GM12878 (cell line): Measurements from ENCODE around the gene ABL1. TPM values are rescaled to one million over a fixed set of nuclear protein-coding genes. Genes with fewer than 3 reads are reported as not detected.

Source experiments
- ATAC-seq: fragments of 200-7000 bp; cut with Tn5 transposase; 3 replicates; pipeline ENCODE4 v1.9.1; 2020; ENCODE audit warnings: mild to moderate bottlenecking, moderate library complexity
- BruUV-seq: library from RNA; stranded (reverse); fragments of 400-500 nt; replicated peaks from 2 replicates; lab custom pipeline; 2021; lab: Mats Ljungman, UMichigan
- CTCF ChIA-PET: fragments of 300-600 bp; sonication (Branson Sonifier 250); formaldehyde crosslinking; extraction: SDS; loops from one replicate; lab custom pipeline; 2021; ENCODE audit warnings: inconsistent platforms; lab: Yijun Ruan, JAX
- POLR2A ChIA-PET: fragments of 350-600 bp; formaldehyde crosslinking; extraction: SDS; loops from one replicate; lab custom pipeline; 2021; ENCODE audit warnings: inconsistent platforms; lab: Charles Lee
- RAD21 ChIA-PET: fragments of 300-600 bp; sonication (Branson Sonifier 250); formaldehyde crosslinking; loops from one replicate; lab custom pipeline; 2023; ENCODE audit warnings: antibody characterized with exemption; ENCODE audit not compliant: unreplicated experiment; lab: Charles Lee
- SMC1A ChIA-PET: fragments of 300-600 bp; sonication (Branson Sonifier 250); formaldehyde crosslinking; loops from one replicate; lab custom pipeline; 2023; ENCODE audit not compliant: unreplicated experiment, uncharacterized antibody; lab: Charles Lee
- DNase-seq: peaks from one replicate; pipeline ENCODE4 v3.0.0-alpha.2; 2011; ENCODE audit warnings: low read depth, low spot score
- FAIRE-seq: peaks from 3 replicates; lab custom pipeline; 2011; peaks lifted over from hg19 to GRCh38; lab: Jason Lieb, UNC
- H2AFZ ChIP-seq: 2 replicates; pipeline ENCODE4 v1.6.0; 2011; ENCODE audit warnings: low read depth, low read length, control low read depth; ENCODE audit not compliant: control insufficient read depth
- H3K27ac ChIP-seq: 2 replicates; pipeline ENCODE4 v1.5.1; 2011; ENCODE audit warnings: control low read depth; ENCODE audit not compliant: control insufficient read depth, insufficient read depth
- H3K27me3 ChIP-seq, 2 experiments: replicated peaks in 1 of 2; 2 replicates each; pipeline versions ENCODE4 v1.6.0 to v1.6.1; 2011; ENCODE audit warnings: low read length in 1 of 2; ENCODE audit not compliant: control insufficient read depth in 2 of 2, insufficient read depth in 2 of 2
- H3K36me3 ChIP-seq, 2 experiments: 2 replicates each; pipeline ENCODE4 v1.5.1; 2011; ENCODE audit warnings: low read length in 1 of 2; ENCODE audit not compliant: control insufficient read depth in 2 of 2, insufficient read depth in 2 of 2
- H3K4me1 ChIP-seq: 2 replicates; pipeline ENCODE4 v1.6.1; 2011; ENCODE audit warnings: mild to moderate bottlenecking, low read length, moderate library complexity, mixed read lengths; ENCODE audit not compliant: control insufficient read depth, insufficient read depth
- H3K4me2 ChIP-seq: 2 replicates; pipeline ENCODE4 v1.6.0; 2011; ENCODE audit warnings: control low read depth; ENCODE audit not compliant: control insufficient read depth, insufficient read depth
- H3K4me3 ChIP-seq: fragments of 200-600 bp; sonication (generic); 2 replicates; pipeline ENCODE4 v1.5.1; 2016
- H3K79me2 ChIP-seq: 2 replicates; pipeline ENCODE4 v1.6.0; 2011; ENCODE audit warnings: low read length; ENCODE audit not compliant: control insufficient read depth, insufficient read depth
- H3K9ac ChIP-seq: 2 replicates; pipeline ENCODE4 v1.8.0; 2011; ENCODE audit warnings: low read length, control low read depth, mixed read lengths; ENCODE audit not compliant: control insufficient read depth, insufficient read depth
- H3K9me3 ChIP-seq: replicated peaks from 3 replicates; pipeline ENCODE4 v1.5.1; 2011; ENCODE audit warnings: mild to moderate bottlenecking, low read length; ENCODE audit not compliant: control insufficient read depth, insufficient read depth
- H4K20me1 ChIP-seq: 2 replicates; pipeline ENCODE4 v1.6.0; 2011; ENCODE audit not compliant: control insufficient read depth, insufficient read depth
- ASH2L ChIP-seq: fragments of 300-600, 200-600 bp; sonication (generic); IDR thresholded peaks from 2 replicates; pipeline ENCODE4 v1.6.1; 2017; ENCODE audit warnings: low read depth, mild to moderate bottlenecking, borderline replicate concordance
- CHD1 ChIP-seq: IDR thresholded peaks from 2 replicates; pipeline ENCODE4 v1.6.1; 2012; ENCODE audit warnings: low read depth, low read length, improper control_type of control experiment
- CREB1 ChIP-seq: IDR thresholded peaks from 2 replicates; pipeline ENCODE4 v1.6.1; 2012; ENCODE audit warnings: low read depth, mild to moderate bottlenecking, inconsistent platforms
- ETV6 ChIP-seq, 2 experiments: fragments of 450-650 bp in 1 of 2; IDR thresholded peaks in 1 of 2; conservative IDR thresholded peaks in 1 of 2; 2 replicates each; pipeline ENCODE4 v1.6.1; 2014; ENCODE audit warnings: antibody characterized with exemption in 1 of 2, borderline replicate concordance in 1 of 2, low read depth in 1 of 2, mild to moderate bottlenecking in 1 of 2, moderate library complexity in 1 of 2
- HSF1 ChIP-seq: fragments of 150-350 bp; IDR thresholded peaks from 2 replicates; pipeline ENCODE4 v1.6.1; 2014; ENCODE audit warnings: mild to moderate bottlenecking, low read depth, low read length
- MTA2 ChIP-seq: fragments of 450-650 bp; IDR thresholded peaks from 2 replicates; pipeline ENCODE4 v1.6.1; 2016; ENCODE audit warnings: low read depth, mild to moderate bottlenecking, moderate library complexity
- NR2F1 ChIP-seq: fragments of 450-650 bp; conservative IDR thresholded peaks from 2 replicates; pipeline ENCODE4 v1.6.1; 2017; ENCODE audit warnings: mild to moderate bottlenecking
- PBX3 ChIP-seq: IDR thresholded peaks from 2 replicates; pipeline ENCODE4 v1.6.1; 2011; ENCODE audit warnings: mild to moderate bottlenecking, low read depth, low read length, moderate library complexity; ENCODE audit not compliant: insufficient replicate concordance
- WGBS: methylation state at CpG from one replicate; pipeline ENCODE4 v1.1.6; 2016; ENCODE audit warnings: low lambda C conversion rate; ENCODE audit not compliant: insufficient replicate concordance, insufficient coverage; ENCODE audit errors: missing lambda C conversion rate; 5-methylcytosine and 5-hydroxymethylcytosine counted together
- in situ Hi-C: fragments of 300-500 bp; cut with MboI; formaldehyde crosslinking; loops from 9 replicates; pipeline ENCODE4 v1.14.3; 2018; ENCODE audit warnings: mixed read lengths
- intact Hi-C: fragments of 100-400 bp; cut with micrococcal nuclease; formaldehyde crosslinking; loops from one replicate; pipeline ENCODE4 v1.14.2; 2022; ENCODE audit not compliant: unreplicated experiment
- polyA plus RNA-seq, 11 experiments: library from polyadenylated mRNA; depleted of rRNA in 4 of 11; unstranded in 6 of 11; stranded (reverse) in 5 of 11; fragments of >200 nt; fragmentation: Nextera tagmentation in 4 of 11; fragmentation: Illumina TruSeq in 1 of 11; extraction: Ambion mirVana in 4 of 11; extraction: Trizol in 1 of 11; gene quantifications; 1 replicate in 1 of 11; 2 replicates in 10 of 11; pipeline versions ENCODE4 v1.2.1 to v1.2.3, GENCODE V29; 2011 to 2016; ENCODE audit warnings: inconsistent platforms in 2 of 11, missing spikeins in 2 of 11, low read depth in 1 of 11
- total RNA-seq, 4 experiments: library from RNA; depleted of rRNA in 3 of 4; stranded (reverse); fragments of >200 nt in 3 of 4; fragmentation: Illumina TruSeq in 1 of 4; extraction: Trizol in 1 of 4; gene quantifications; 2 replicates each; pipeline versions ENCODE4 v1.2.1 to v1.2.3, GENCODE V29; 2013 to 2021

ABL1 gene
- total and polyA plus RNA-seq, 10 of the 15 experiments (the other 5 are each of a cell fraction or from before 2014, with no cell fraction given) = 0.79 to 51.5 (median 16.3) TPM

- POLR2A ChIA-PET = no interaction called here
- peaks cover 7% of the 10 kb centered on the region for H3K4me1 ChIP-seq
- 97% methylated on average over 6 of the region's 6 CpGs for WGBS
- RAD21 ChIA-PET = no interaction called here
- no peaks in the 10 kb centered on the region for H4K20me1 ChIP-seq
- H3K79me2 ChIP-seq = no peaks in the 10 kb centered on the region
- FAIRE-seq (no peak), DNase-seq (no peak), ATAC-seq (no peak)
- no peak overlapping the region for H2AFZ ChIP-seq
- CTCF ChIA-PET = interaction anchor here (1.1 kb wide), 1 partner anchor 12 kb away, joined by 3 read pairs; no protein-coding TSS in a partner anchor
- SMC1A ChIA-PET = no interaction called here
- in situ Hi-C loops = no loop called here
- no peak for TF ChIP-seq ASH2L
- TF ChIP-seq MTA2 = no peak
- TF ChIP-seq PBX3 = no peak
- no peak for TF ChIP-seq CREB1
- no peak for TF ChIP-seq HSF1
- no peak for TF ChIP-seq CHD1
- TF ChIP-seq ETV6 (conservative IDR thresholded peaks at IDR 0.05 in 1 of 2, IDR thresholded peaks at IDR 0.05 in 1 of 2; ENCODE audit: borderline replicate concordance in 1 of 2, low read depth in 1 of 2) = no peak
- no peak for TF ChIP-seq NR2F1
- no peaks in the 10 kb centered on the region; the same call in 1 of the 3 replicates for H3K9me3 ChIP-seq
- H3K4me3 ChIP-seq = no peak overlapping the region
- H3K9ac ChIP-seq = no peak overlapping the region
- no peak overlapping the region for H3K27ac ChIP-seq
- H3K27me3 ChIP-seq = no peaks in the 10 kb centered on the region
- no peaks in the 10 kb centered on the region for H3K36me3 ChIP-seq
- intact Hi-C loops = no loop called here
- no peak overlapping the region for H3K4me2 ChIP-seq
- no TSS peak for BruUV-seq
Observed at GRCh38 chr9:130817914-130818313, 17.1 kb upstream of the ABL1 start.
